Measurements from ENCODE around the gene QARS1. TPM values are rescaled to one million over a fixed set of nuclear protein-coding genes. Genes with fewer than 3 reads are reported as not detected.

Gene QARS1
- total RNA-seq, 1 experiment from 2014 or later: 346 TPM

GRCh38 chr3:49132073-49132436 is 27.5 kb upstream of the QARS1 start:
- Histone ChIP-seq H3K9ac (ENCODE audit: low read length) (peak overlapping the region; percentile 87), H3K9me3 (ENCODE audit: control insufficient read depth in 1 of 2, insufficient read depth in 1 of 2, low read depth in 1 of 2, low read length in 2 of 2) (no peaks in the 10 kb centered on the region), H3K9me2 (ENCODE audit: insufficient read depth) (no peaks in the 10 kb centered on the region), H3K79me2 (ENCODE audit: insufficient read depth, low read length) (peaks cover 11% of the 10 kb centered on the region; the same call in 1 of the 2 replicates), H2AFZ (ENCODE audit: low read depth, low read length, poor library complexity, severe bottlenecking) (no peak overlapping the region), H3K27ac (ENCODE audit: low read depth, low read length) (peak overlapping the region; percentile 89), H3K4me1 (ENCODE audit: control insufficient read depth in 1 of 2, insufficient read depth in 2 of 2, low read length in 2 of 2) (peaks cover 16 to 46% of the 10 kb centered on the region in 2 experiments), H3K27me3 (ENCODE audit: insufficient read depth, low read length) (no peaks in the 10 kb centered on the region), H3K4me3 (replicated peaks in 1 of 2; ENCODE audit: low read depth in 1 of 2, low read length in 2 of 2) (peak overlapping the region; percentile 70 to 91), H3K36me3 (ENCODE audit: control insufficient read depth in 1 of 2, insufficient read depth in 2 of 2, low read length in 2 of 2) (peaks cover 0 to 2% of the 10 kb centered on the region in 2 experiments; a peak in 1 of 4 replicates), H4K20me1 (ENCODE audit: insufficient read depth) (no peaks in the 10 kb centered on the region), H3K4me2 (ENCODE audit: low read length) (peak overlapping the region; percentile 100)
- TF ChIP-seq FOSL1 (IDR thresholded peaks at IDR 0.05; ENCODE audit: low read depth) (no peak), POLR2A (IDR thresholded peaks at IDR 0.05; ENCODE audit: borderline replicate concordance, extremely low read depth, insufficient read depth, insufficient read length) (no peak), EGR1 (IDR thresholded peaks at IDR 0.05; ENCODE audit: low read depth) (no peak), ELF1 (IDR thresholded peaks at IDR 0.05; ENCODE audit: borderline replicate concordance, low read depth) (no peak), SRF (IDR thresholded peaks at IDR 0.05; ENCODE audit: low read depth) (no peak), POLR2AphosphoS5 (IDR thresholded peaks at IDR 0.05; ENCODE audit: low read depth, low read length) (no peak; the same call in 1 of the 2 replicates), CEBPB (IDR thresholded peaks at IDR 0.05; ENCODE audit: low read depth) (no peak), REST (IDR thresholded peaks at IDR 0.05; ENCODE audit: low read depth) (no peak), EZH2 (IDR thresholded peaks at IDR 0.05) (no peak), MAX (IDR thresholded peaks at IDR 0.05) (no peak), YY1 (IDR thresholded peaks at IDR 0.05; ENCODE audit: extremely low read depth, insufficient replicate concordance, low read depth, low read length) (no peak), SP1 (IDR thresholded peaks at IDR 0.05; ENCODE audit: low read depth) (no peak), EZH2phosphoT487 (IDR thresholded peaks at IDR 0.05; ENCODE audit: borderline replicate concordance) (no peak)
- ChIA-PET RAD21 (ENCODE audit: low non-redundant PET in 1 of 2, low total read pairs in 2 of 2, uncharacterized antibody in 2 of 2, unreplicated experiment in 2 of 2) (no interaction called here), CTCF (interaction anchor here (0.9 to 2.7 kb wide), 3 partner anchors 38 to 317 kb away, joined by 3 to 13 read pairs (median 8); partner anchors contain the start of gene QRICH1), POLR2A (interaction anchor here (1.4 to 2.7 kb wide), 4 partner anchors 11 to 103 kb away, joined by 5 to 23 read pairs (median 8); partner anchors contain the start of genes IMPDH2, KLHDC8B, QRICH1 and USP19)
- BruUV-seq (replicated peaks): no TSS peak
- DNase-seq (ENCODE audit: low read depth, low spot score) (no peak), ATAC-seq (peak; percentile 1; the same call in 1 of the 2 replicates)
- intact Hi-C loops (cut with micrococcal nuclease): no loop called here

All from HCT116 (cell line).